Activated effector memory CD4-positive, alpha-beta T cell treated with Interleukin-2 at 50 U/mL for 16 hours (primary cell): ENCODE data around the gene SGF29.
"Not testable (repeated sequence)": the region's sequence is repeated elsewhere in the genome, so short reads cannot be mapped to it uniquely, and the experiment has no call there.

ENCODE experiments used
- DNase-seq: peaks from one replicate; pipeline ENCODE4 v3.0.0-alpha.2; 2020

The SGF29 gene

DNA sequence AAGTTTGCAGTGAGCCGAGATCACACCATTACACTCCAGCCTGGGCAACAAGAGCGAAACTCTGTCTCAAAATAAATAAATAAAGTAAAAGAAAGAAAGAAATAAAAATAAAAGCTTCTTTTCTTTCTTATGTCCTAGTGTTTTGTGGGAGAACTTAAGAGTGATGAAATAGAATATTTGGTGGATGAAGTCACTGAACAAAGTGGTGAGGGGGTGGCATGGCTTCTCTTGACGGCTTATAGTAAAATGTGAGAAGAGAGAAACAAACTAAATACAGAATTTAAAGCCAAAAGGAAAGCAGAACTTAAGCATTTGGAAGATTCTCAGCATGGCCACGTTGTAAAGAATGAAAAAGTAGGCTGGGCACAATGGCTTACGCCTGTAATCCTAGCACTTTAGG is 15.3 kb downstream of the SGF29 start:
- DNase-seq = no peak

DNA sequence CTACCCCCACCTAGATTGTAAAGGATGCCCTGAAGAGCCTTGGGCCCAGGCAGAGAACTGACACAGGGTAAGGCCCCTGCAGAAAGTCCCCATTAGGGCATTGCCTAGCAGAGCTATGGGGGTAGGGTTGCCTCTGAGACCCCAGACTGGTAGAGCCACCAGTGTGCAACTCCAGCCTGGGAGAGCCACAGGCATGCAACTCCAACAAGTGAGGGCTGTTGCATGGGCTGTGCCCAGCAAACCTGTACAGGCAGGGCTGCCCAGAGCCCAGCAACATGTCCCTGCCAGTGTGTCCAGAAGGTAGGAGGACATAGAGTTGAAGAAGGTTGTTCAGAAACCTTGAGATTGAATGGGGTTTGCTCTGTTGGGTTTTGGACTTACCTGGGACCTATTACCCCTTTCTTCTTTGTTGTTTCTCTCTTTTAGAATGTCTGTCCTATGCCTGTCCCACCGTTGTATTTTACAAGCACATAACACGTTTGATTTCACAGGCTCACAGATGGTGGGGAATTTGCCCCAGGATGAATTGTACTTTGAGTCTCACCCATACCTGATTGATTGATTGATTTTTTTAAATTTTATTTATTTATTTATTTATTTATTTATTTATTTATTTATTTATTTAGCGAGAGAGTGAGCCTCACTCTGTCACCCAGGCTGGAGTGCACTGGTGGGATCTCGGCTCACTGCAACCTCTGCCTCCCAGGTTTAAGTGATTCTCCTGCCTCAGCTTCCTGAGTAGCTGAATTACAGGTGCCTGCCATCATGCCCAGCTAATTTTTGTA is 16.4 kb downstream of the SGF29 start:
- no peak for DNase-seq

- no peak for DNase-seq
These were observed 19.2 kb downstream of the SGF29 start for GRCh38 chr16:28572696-28573510.

GRCh38 chr16:28573738-28574718 is 20.3 kb downstream of the SGF29 start:
- DNase-seq = no peak

DNA sequence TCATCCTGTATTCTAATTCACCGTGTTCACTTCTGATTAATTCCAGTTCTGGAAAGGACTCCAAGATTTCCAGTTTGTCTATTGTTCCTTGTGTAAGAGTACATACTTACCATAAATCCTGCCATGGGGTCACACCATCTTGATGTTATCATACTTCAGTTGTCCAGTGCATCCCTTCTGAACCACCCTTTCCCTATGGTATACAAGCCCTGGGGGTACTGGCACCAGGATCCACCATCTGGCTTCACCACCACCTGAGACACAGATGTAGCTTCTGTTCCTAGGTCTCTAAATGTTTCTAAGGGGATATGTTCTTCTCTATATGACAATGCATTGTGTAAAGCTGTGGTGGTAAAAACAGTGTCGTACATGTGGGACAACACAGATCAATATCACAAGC is 21.2 kb downstream of the SGF29 start:
- DNase-seq = no peak

DNA sequence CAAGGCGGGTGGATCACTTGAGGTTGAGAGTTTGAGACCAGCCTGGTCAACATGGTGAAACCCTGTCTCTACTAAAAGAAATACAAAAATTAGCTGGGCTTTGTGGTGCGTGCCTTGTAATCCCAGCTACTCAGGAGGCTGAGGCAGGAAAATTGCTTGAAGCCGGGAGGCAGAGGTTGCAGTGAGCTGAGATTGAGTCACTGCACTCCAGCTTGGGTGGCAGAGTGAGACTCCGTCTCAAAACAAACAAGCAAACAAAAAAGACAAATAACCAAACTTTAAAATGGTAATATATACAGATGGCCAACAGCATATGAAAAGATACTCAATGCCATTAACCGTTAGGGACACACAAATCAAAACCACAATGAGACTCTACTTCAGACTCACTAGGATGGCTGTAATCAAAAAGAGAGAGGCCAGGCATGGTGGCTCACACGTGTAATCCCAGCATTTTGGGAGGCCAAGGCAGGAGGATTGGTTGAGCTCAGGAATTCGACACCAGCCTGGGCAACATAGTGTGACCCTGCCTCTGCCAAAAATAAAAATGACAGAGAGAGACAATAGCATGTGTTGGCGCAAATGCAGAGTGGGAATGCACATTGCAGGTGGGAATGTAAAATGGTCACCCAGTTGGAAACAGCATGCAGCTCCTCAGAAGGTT is 21.9 kb downstream of the SGF29 start:
- no peak for DNase-seq

- no peak for DNase-seq
These were observed 27.1 kb downstream of the SGF29 start for GRCh38 chr16:28580726-28581315.

DNA sequence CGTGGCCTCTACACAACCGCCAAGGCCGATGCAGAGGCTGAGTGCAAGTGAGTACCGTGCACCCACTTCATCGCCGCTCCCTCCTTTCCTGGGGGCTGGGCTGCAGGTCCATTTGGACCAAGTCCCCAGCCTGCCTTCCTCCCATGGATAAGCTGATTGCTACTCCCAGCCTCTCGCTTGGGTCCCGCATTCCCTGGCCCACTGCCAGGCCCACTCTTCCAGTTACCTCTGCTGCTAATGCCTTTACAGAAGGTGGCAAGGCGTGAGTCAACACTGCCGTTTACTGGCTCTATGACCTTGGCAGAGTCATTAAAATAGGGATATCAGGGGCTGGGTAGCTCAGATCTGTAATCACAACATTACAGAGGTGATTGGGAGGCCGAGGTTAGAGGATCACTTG is 32.0 kb downstream of the SGF29 start:
- DNase-seq = no peak

DNA sequence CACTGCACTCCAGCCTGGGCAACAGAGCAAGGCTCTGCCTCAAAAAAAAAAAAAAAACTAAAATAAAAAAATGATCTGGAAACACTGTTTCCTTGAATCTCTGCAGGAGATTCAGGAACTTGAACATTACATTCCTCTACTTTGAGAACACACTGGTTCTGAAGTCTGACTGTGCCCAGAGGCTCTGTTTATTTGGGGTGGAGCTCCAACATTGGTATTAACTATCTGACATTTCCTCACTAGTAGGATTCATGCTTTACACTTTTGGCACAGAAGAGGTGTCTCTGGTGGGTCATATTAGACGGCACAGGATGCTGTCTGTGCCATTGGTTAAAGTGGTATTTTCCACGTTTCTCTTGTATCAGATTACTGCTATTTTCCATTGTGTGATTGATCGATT is 32.7 kb downstream of the SGF29 start:
- no peak for DNase-seq

- no peak for DNase-seq
These were observed 33.7 kb downstream of the SGF29 start for GRCh38 chr16:28587386-28587785.

GRCh38 chr16:28589069-28589468 is 35.3 kb downstream of the SGF29 start:
- DNase-seq = no peak

GRCh38 chr16:28589930-28590329 is 36.2 kb downstream of the SGF29 start:
- DNase-seq = no peak

GRCh38 chr16:28590384-28591340 is 36.9 kb downstream of the SGF29 start:
- DNase-seq = no peak

DNA sequence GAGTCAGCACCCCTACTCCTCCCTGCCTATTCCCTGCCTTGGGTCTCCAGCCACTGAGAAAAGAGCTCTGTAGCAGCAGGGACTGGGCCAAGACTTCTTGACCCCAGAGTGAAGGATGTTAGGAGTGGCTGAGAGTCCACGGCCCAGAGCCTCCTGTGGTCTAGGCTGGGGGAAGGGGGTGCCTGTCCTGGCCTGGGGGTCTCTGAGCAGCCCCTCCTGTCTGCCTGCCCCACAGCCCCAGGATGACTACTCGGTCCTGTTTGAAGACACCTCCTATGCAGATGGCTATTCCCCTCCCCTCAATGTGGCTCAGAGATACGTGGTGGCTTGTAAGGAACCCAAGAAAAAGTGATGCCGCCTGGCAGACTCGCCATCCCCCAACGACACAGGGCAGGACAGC is 37.6 kb downstream of the SGF29 start:
- no peak for DNase-seq

- no peak for DNase-seq
These were observed 38.8 kb downstream of the SGF29 start for GRCh38 chr16:28592511-28592910.

GRCh38 chr16:28592979-28593553 is 39.3 kb downstream of the SGF29 start:
- DNase-seq = no peak

DNA sequence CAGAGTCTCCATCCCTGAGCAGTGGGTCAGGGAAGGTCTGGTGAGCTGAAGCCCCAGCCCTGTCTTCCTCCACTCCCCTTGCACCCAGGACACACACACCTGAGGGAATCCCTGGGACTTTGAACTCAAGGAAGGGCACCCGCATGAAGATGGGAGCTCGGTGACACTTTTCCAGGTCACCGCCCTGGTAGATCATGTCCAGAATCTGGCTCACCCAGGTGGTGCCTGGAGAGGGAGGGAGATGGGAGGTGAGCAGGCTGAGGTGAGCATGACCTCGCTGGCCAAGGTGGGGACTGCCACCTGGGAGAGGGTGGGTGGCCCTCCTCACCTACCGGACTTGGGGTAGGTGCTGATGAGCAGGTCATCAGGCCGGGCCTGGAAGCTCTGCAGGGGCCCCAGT is 41.7 kb downstream of the SGF29 start:
- not testable (repeated sequence) for DNase-seq

GRCh38 chr16:28596115-28596630 is 42.5 kb downstream of the SGF29 start:
- no peak for DNase-seq

- no peak for DNase-seq
These were observed 43.3 kb downstream of the SGF29 start, which contains the start of gene SULT1A2 for GRCh38 chr16:28596840-28597691. TSS of gene SULT1A2 (minus strand) at chr16:28597050. CDS start at chr16:28595930, 1,120 bp downstream.
